SK-N-SH (cell line): Measurements from ENCODE around the gene ADGB.

Source experiments
- CTCF ChIP-seq: fragments of 200-600 bp; sonication (generic); IDR thresholded peaks from 2 replicates; pipeline ENCODE4 v1.6.1; 2017; ENCODE audit warnings: antibody characterized with exemption, mild to moderate bottlenecking, moderate library complexity
- ELF1 ChIP-seq: IDR thresholded peaks from 2 replicates; pipeline ENCODE4 v1.4.0; 2012
- TAF1 ChIP-seq: IDR thresholded peaks from 2 replicates; pipeline ENCODE4 v1.6.1; 2012; ENCODE audit warnings: low read depth, mild to moderate bottlenecking, low read length, moderate library complexity, borderline replicate concordance
- TF ChIP-seq, protein P1 (sequence below): IDR thresholded peaks from 2 replicates; pipeline ENCODE4 v1.4.0; 2012; ENCODE audit warnings: low read depth, borderline replicate concordance

DNA sequence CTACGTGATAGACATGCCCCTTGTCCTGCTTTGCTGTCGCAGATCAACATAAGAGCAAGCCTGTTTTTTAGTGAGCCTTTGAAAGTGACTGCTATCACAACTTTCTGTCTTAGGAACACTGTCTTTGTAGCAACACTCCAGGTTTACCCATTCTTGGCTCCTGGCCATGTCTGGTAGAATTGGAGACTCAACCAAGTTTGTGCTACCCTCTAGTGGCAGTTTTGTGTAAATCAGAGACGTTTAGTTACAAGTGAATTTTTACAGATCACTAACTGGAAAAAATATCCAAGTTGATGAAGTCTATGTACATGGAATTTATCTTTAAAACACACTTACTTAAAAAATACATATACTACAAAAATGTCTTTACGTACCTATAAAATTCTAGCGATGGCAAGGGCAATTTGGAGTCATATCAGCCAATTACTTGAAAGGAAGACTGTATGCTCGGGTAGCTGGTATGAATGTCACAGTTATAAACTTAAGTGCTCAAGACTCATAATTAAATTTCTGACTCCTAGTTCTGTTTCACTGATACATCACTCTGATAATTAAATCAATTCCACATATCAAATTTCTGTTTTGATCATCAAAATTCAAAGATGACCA lies 101.4 kb downstream of the ADGB start:
- peak; percentile 79 for TF ChIP-seq CTCF
- TF ChIP-seq, protein P1, sequence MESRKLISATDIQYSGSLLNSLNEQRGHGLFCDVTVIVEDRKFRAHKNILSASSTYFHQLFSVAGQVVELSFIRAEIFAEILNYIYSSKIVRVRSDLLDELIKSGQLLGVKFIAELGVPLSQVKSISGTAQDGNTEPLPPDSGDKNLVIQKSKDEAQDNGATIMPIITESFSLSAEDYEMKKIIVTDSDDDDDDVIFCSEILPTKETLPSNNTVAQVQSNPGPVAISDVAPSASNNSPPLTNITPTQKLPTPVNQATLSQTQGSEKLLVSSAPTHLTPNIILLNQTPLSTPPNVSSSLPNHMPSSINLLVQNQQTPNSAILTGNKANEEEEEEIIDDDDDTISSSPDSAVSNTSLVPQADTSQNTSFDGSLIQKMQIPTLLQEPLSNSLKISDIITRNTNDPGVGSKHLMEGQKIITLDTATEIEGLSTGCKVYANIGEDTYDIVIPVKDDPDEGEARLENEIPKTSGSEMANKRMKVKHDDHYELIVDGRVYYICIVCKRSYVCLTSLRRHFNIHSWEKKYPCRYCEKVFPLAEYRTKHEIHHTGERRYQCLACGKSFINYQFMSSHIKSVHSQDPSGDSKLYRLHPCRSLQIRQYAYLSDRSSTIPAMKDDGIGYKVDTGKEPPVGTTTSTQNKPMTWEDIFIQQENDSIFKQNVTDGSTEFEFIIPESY, result no peak
- no peak for TF ChIP-seq ELF1
- no peak for TF ChIP-seq TAF1
